Endothelial cell of umbilical vein (primary cell): ENCODE results near the gene TGFA. TPM values are rescaled to one million over a fixed set of nuclear protein-coding genes. Genes with fewer than 3 reads are reported as not detected.

ENCODE experiments used
- BruUV-seq: library from RNA; stranded (reverse); fragments of 400-500 nt; replicated peaks from 2 replicates; lab custom pipeline; 2021; lab: Mats Ljungman, UMichigan
- CTCF ChIA-PET: fragments of 300-600, 350-600 bp; sonication (Branson Sonifier 250); formaldehyde crosslinking; loops from one replicate; lab custom pipeline; 2021; ENCODE audit warnings: antibody characterized with exemption, inconsistent platforms; lab: Charles Lee
- POLR2A ChIA-PET: fragments of 300-600, 350-600 bp; sonication (Branson Sonifier 250); formaldehyde crosslinking; loops from one replicate; lab custom pipeline; 2021; ENCODE audit warnings: antibody characterized with exemption, inconsistent platforms; lab: Charles Lee
- DNase-seq: peaks from one replicate; pipeline ENCODE4 v3.0.0-alpha.2; 2011; ENCODE audit warnings: low read depth, low spot score
- FAIRE-seq: peaks from 2 replicates; lab custom pipeline; 2011; peaks lifted over from hg19 to GRCh38; lab: Jason Lieb, UNC
- H2AFZ ChIP-seq: 2 replicates; pipeline ENCODE4 v1.6.0; 2012; ENCODE audit warnings: low read depth, low read length, control low read depth, inconsistent platforms
- H3K27ac ChIP-seq: 2 replicates; pipeline ENCODE4 v1.5.1; 2011; ENCODE audit warnings: low read depth, mild to moderate bottlenecking, control low read depth, low read length, moderate library complexity; ENCODE audit not compliant: insufficient read depth
- H3K27me3 ChIP-seq, 2 experiments: 2 replicates each; pipeline versions ENCODE4 v1.6.0 to v1.6.1; 2011; ENCODE audit warnings: low read length in 2 of 2, mixed read lengths in 1 of 2; ENCODE audit not compliant: control insufficient read depth in 2 of 2, insufficient read depth in 2 of 2
- H3K36me3 ChIP-seq, 2 experiments: 2 replicates in 1 of 2; 3 replicates in 1 of 2; pipeline ENCODE4 v1.5.1; 2011; ENCODE audit warnings: low read length in 2 of 2, mild to moderate bottlenecking in 1 of 2, moderate library complexity in 1 of 2; ENCODE audit not compliant: control insufficient read depth in 2 of 2, insufficient read depth in 2 of 2; ENCODE audit errors: extremely low read depth in 1 of 2
- H3K4me1 ChIP-seq: 3 replicates; pipeline ENCODE4 v1.5.1; 2011; ENCODE audit warnings: mild to moderate bottlenecking, low read length; ENCODE audit not compliant: control insufficient read depth, insufficient read depth; ENCODE audit errors: extremely low read depth
- H3K4me2 ChIP-seq: 2 replicates; pipeline ENCODE4 v1.6.1; 2011; ENCODE audit warnings: low read length, control low read depth, mixed read lengths; ENCODE audit not compliant: insufficient read depth
- H3K4me3 ChIP-seq, 3 experiments: fragments of 200-600 bp in 1 of 3; sonication (generic), shearing (Covaris generic) in 1 of 3; replicated peaks in 1 of 3; 2 replicates each; pipeline ENCODE4 v1.5.1; 2011 to 2016; ENCODE audit warnings: control low read depth in 3 of 3, low read length in 3 of 3, mild to moderate bottlenecking in 2 of 3, inconsistent platforms in 1 of 3, low read depth in 1 of 3, moderate library complexity in 1 of 3; ENCODE audit not compliant: insufficient read depth in 1 of 3
- H3K79me2 ChIP-seq: 2 replicates; pipeline ENCODE4 v1.6.0; 2012; ENCODE audit warnings: low read length, inconsistent platforms; ENCODE audit not compliant: control insufficient read depth, insufficient read depth
- H3K9ac ChIP-seq: replicated peaks from 2 replicates; pipeline ENCODE3; 2011; ENCODE audit warnings: low read length, control low read depth; ENCODE audit not compliant: insufficient read depth; ENCODE audit errors: extremely low read depth
- H3K9me1 ChIP-seq: replicated peaks from 3 replicates; pipeline ENCODE4 v1.6.0; 2011; ENCODE audit warnings: mild to moderate bottlenecking, low read length; ENCODE audit not compliant: control insufficient read depth, insufficient read depth; ENCODE audit errors: extremely low read depth
- H3K9me3 ChIP-seq: replicated peaks from 2 replicates; pipeline ENCODE4 v1.5.1; 2012; ENCODE audit warnings: low read length, inconsistent platforms; ENCODE audit not compliant: control insufficient read depth, insufficient read depth
- H4K20me1 ChIP-seq: replicated peaks from 2 replicates; pipeline ENCODE3; 2011; ENCODE audit warnings: mild to moderate bottlenecking, low read length; ENCODE audit not compliant: control insufficient read depth, insufficient read depth; ENCODE audit errors: extremely low read depth
- GATA2 ChIP-seq: IDR thresholded peaks from 2 replicates; pipeline ENCODE4 v1.7.0; 2011; ENCODE audit warnings: low read depth, mild to moderate bottlenecking, moderate library complexity, mixed read lengths, low read length; ENCODE audit not compliant: insufficient read length, insufficient read depth
- JUN ChIP-seq: IDR thresholded peaks from 2 replicates; pipeline ENCODE4 v1.6.1; 2011; ENCODE audit warnings: borderline replicate concordance, low read depth; ENCODE audit not compliant: insufficient read length, insufficient read depth
- MYC ChIP-seq: IDR thresholded peaks from one replicate; pipeline ENCODE4 v1.6.1; 2011; ENCODE audit warnings: mild to moderate bottlenecking, low read depth, low read length
- POLR2A ChIP-seq: IDR thresholded peaks from 2 replicates; pipeline ENCODE4 v1.6.1; 2012; ENCODE audit warnings: low read depth, mild to moderate bottlenecking, control low read depth, low read length
- POLR2AphosphoS5 ChIP-seq: IDR thresholded peaks from 2 replicates; pipeline ENCODE4 v1.6.1; 2012; ENCODE audit warnings: low read depth, mild to moderate bottlenecking, control low read depth, low read length, moderate library complexity; ENCODE audit not compliant: insufficient read depth
- dilution Hi-C: fragments of 300-500 bp; cut with MboI; formaldehyde crosslinking; loops from one replicate; pipeline ENCODE4 v1.15.0; 2019; ENCODE audit warnings: low sequenced_read_pairs; ENCODE audit not compliant: extremely low pct_ligation_motif_present
- intact Hi-C: fragments of 100-400 bp; cut with micrococcal nuclease; formaldehyde crosslinking; loops from one replicate; pipeline ENCODE4 v1.10.0; 2022
- polyA plus RNA-seq, 4 experiments: library from polyadenylated mRNA; depleted of rRNA in 3 of 4; stranded (reverse) in 3 of 4; unstranded in 1 of 4; fragments of >200 nt; gene quantifications; 2 replicates each; pipeline versions ENCODE4 v1.2.1 to v1.2.3, GENCODE V29; 2011 to 2012; ENCODE audit warnings: missing spikeins in 1 of 4
- total RNA-seq: library from RNA; stranded (reverse); gene quantifications from 2 replicates; pipeline ENCODE4 v1.2.3, GENCODE V29; 2021
- TF ChIP-seq, protein P1 (sequence below), 2 donors: IDR thresholded peaks; 1 replicate in 1 of 2; 2 replicates in 1 of 2; pipeline ENCODE4 v1.5.1; 2011; ENCODE audit warnings: low read length in 2 of 2, mild to moderate bottlenecking in 2 of 2, moderate library complexity in 2 of 2, control low read depth in 1 of 2, inconsistent platforms in 1 of 2, low read depth in 1 of 2; ENCODE audit not compliant: insufficient read depth in 1 of 2; ENCODE audit errors: extremely low read depth in 1 of 2

The TGFA gene
- total and polyA plus RNA-seq, 2 donors (not counting 3 experiments of a cell fraction or from before 2014, with no cell fraction given), result 0.22 to 0.32 TPM

DNA sequence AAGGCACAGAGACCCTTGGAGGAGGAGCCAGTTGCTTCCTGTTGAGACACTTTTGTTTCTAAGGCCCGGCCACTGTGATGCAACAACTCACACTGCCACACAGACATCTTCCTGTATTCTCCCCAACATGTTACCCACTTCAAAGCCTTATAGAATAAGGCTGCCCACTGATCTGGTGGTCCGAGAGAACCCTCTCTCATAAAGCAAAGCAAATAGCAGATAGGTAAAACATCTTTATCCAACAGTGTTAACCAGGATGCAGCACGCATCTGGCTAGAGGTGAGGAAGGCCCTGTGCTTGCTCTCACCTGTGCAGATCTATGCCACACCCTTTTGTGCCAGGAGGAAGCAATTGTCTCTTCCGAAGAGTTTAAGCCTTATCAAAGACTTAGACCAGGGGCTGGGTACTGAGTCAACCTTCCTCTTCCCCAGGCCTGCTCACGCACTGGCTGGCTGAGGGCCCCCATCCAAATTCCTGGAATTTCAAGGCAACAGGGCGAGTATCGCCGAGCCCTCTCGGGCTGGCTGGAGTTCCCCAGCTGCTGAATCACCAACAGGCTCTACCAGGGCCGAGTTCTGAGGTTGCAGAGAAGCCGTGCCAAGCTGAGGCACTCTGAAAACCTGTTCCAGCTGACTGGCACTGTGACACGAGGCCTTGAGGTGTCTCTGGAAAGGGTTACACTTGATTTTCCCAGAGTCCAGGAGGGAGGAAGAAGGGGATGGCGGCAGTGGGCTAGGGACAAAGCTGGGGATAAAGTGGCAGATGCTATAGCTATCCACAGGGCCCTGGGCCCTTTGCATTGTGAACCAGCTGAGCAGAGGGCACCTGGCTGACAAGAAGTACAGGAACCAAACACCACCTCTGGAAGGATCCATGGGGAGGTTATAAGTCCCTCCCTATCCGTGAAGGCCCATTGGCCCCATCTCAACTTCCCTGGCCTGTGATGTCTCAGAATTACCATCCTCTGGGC, 29.3 kb downstream of the TGFA start:
- H3K79me2 ChIP-seq, result no peaks in the 10 kb centered on the region
- no TSS peak for BruUV-seq
- POLR2A ChIA-PET, result no interaction called here

More for the DNA sequence above, 29.3 kb downstream of the TGFA start:
- FAIRE-seq, result no peak
- no peaks in the 10 kb centered on the region for H4K20me1 ChIP-seq
- no peaks in the 10 kb centered on the region for H3K4me1 ChIP-seq
- no peak overlapping the region for H3K27ac ChIP-seq
- H3K9me3 ChIP-seq, result no peaks in the 10 kb centered on the region
- intact Hi-C loops (no loop called here), dilution Hi-C loops (no loop called here)
- no peaks in the 10 kb centered on the region for H3K36me3 ChIP-seq
- H2AFZ ChIP-seq, result no peak overlapping the region
- CTCF ChIA-PET, result no interaction called here
- no peak overlapping the region for H3K4me3 ChIP-seq
- no peaks in the 10 kb centered on the region for H3K9me1 ChIP-seq
- TF ChIP-seq POLR2AphosphoS5 (no peak), GATA2 (no peak), POLR2A (no peak), MYC (no peak), JUN (no peak)
- TF ChIP-seq, protein P1, sequence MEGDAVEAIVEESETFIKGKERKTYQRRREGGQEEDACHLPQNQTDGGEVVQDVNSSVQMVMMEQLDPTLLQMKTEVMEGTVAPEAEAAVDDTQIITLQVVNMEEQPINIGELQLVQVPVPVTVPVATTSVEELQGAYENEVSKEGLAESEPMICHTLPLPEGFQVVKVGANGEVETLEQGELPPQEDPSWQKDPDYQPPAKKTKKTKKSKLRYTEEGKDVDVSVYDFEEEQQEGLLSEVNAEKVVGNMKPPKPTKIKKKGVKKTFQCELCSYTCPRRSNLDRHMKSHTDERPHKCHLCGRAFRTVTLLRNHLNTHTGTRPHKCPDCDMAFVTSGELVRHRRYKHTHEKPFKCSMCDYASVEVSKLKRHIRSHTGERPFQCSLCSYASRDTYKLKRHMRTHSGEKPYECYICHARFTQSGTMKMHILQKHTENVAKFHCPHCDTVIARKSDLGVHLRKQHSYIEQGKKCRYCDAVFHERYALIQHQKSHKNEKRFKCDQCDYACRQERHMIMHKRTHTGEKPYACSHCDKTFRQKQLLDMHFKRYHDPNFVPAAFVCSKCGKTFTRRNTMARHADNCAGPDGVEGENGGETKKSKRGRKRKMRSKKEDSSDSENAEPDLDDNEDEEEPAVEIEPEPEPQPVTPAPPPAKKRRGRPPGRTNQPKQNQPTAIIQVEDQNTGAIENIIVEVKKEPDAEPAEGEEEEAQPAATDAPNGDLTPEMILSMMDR (IDR thresholded peaks at IDR 0.05; ENCODE audit: extremely low read depth in 1 of 2, insufficient read depth in 1 of 2, low read depth in 1 of 2, low read length in 2 of 2), result no peak
- no peak for DNase-seq
- no peak overlapping the region for H3K4me2 ChIP-seq
- H3K9ac ChIP-seq, result no peak overlapping the region
- peaks cover 0 to 3% of the 10 kb centered on the region in 2 experiments for H3K27me3 ChIP-seq
